Smooth muscle cell (in vitro differentiated cells): Measurements from ENCODE around the gene XCR1. TPM values are rescaled to one million over a fixed set of nuclear protein-coding genes. Genes with fewer than 3 reads are reported as not detected.

Experiments used
- DNase-seq: peaks from one replicate; lab custom pipeline; 2025; ENCODE audit not compliant: unreplicated experiment; lab: John Stamatoyannopoulos, UW
- H2AFZ ChIP-seq: fragments of 200-600 bp; sonication (generic); 2 replicates; pipeline ENCODE4 v1.6.0; 2016; ENCODE audit warnings: antibody characterized with exemption, low read depth, mild to moderate bottlenecking
- H3F3A ChIP-seq: fragments of 200-600 bp; sonication (generic); 2 replicates; pipeline ENCODE4 v1.6.0; 2017; ENCODE audit warnings: antibody characterized with exemption, low read depth
- H3K27ac ChIP-seq: fragments of 200-600 bp; sonication (generic); 2 replicates; pipeline ENCODE4 v1.5.1; 2016; ENCODE audit warnings: low read depth, mild to moderate bottlenecking
- H3K27me3 ChIP-seq: fragments of 200-600 bp; sonication (generic); 2 replicates; pipeline ENCODE4 v1.6.1; 2016; ENCODE audit warnings: low read depth, mild to moderate bottlenecking
- H3K36me3 ChIP-seq: fragments of 200-600 bp; sonication (generic); 2 replicates; pipeline ENCODE4 v1.5.1; 2016; ENCODE audit warnings: low read depth
- H3K4me1 ChIP-seq: fragments of 200-600 bp; sonication (generic); 2 replicates; pipeline ENCODE4 v1.5.1; 2016; ENCODE audit warnings: low read depth
- H3K4me2 ChIP-seq: fragments of 200-600 bp; sonication (generic); 2 replicates; pipeline ENCODE4 v1.6.0; 2016; ENCODE audit warnings: mild to moderate bottlenecking
- H3K4me3 ChIP-seq: fragments of 200-600 bp; sonication (generic); 2 replicates; pipeline ENCODE4 v1.5.1; 2016; ENCODE audit warnings: mild to moderate bottlenecking
- H3K79me2 ChIP-seq: fragments of 200-600 bp; sonication (generic); 2 replicates; pipeline ENCODE4 v1.6.0; 2016; ENCODE audit warnings: low read depth, mild to moderate bottlenecking
- H3K9ac ChIP-seq: fragments of 200-600 bp; sonication (generic); 2 replicates; pipeline ENCODE4 v1.6.0; 2016; ENCODE audit warnings: low read depth
- H3K9me3 ChIP-seq: fragments of 200-600 bp; sonication (generic); replicated peaks from 2 replicates; pipeline ENCODE4 v1.5.1; 2016; ENCODE audit warnings: low read depth
- H4K20me1 ChIP-seq: fragments of 200-600 bp; sonication (generic); 2 replicates; pipeline ENCODE4 v1.6.0; 2016; ENCODE audit warnings: low read depth
- CTCF ChIP-seq: fragments of 200-600 bp; sonication (generic); IDR thresholded peaks from 2 replicates; pipeline ENCODE4 v1.5.1; 2017; ENCODE audit warnings: borderline replicate concordance, mild to moderate bottlenecking, antibody characterized with exemption; ENCODE audit not compliant: insufficient read depth, poor library complexity, severe bottlenecking
- WGBS: methylation state at CpG from one replicate; pipeline ENCODE4 v1.1.7; 2016; ENCODE audit warnings: low lambda C conversion rate; 5-methylcytosine and 5-hydroxymethylcytosine counted together
- polyA plus RNA-seq: library from polyadenylated mRNA; unstranded; fragments of >200 nt; fragmentation: Nextera tagmentation; extraction: Ambion mirVana; gene quantifications from 2 replicates; pipeline ENCODE4 v1.2.1, GENCODE V29; 2016
- total RNA-seq: library from RNA; depleted of rRNA; stranded (reverse); fragments of >200 nt; gene quantifications from 2 replicates; pipeline ENCODE4 v1.2.3, GENCODE V29; 2014

Gene XCR1
- total and polyA plus RNA-seq, 2 experiments from 2014 or later = 0.76 TPM; not detected in 1

GRCh38 chr3:46022909-46023785, 4.1 kb downstream of the XCR1 start:
- no peaks in the 10 kb centered on the region for H4K20me1 ChIP-seq
- WGBS = 93% methylated on average over 34 of the region's 34 CpGs
- H3K4me1 ChIP-seq = no peaks in the 10 kb centered on the region
- no peak for DNase-seq
- no peak overlapping the region for H3K4me2 ChIP-seq
- H2AFZ ChIP-seq = peak overlapping the region; percentile 43
- H3K9ac ChIP-seq = no peak overlapping the region
- H3K27me3 ChIP-seq = no peaks in the 10 kb centered on the region
- no peaks in the 10 kb centered on the region for H3K9me3 ChIP-seq
- no peak overlapping the region for H3K4me3 ChIP-seq
- TF ChIP-seq CTCF = no peak
- no peaks in the 10 kb centered on the region for H3K36me3 ChIP-seq
- H3K79me2 ChIP-seq = no peaks in the 10 kb centered on the region
- no peak overlapping the region for H3K27ac ChIP-seq
- H3F3A ChIP-seq = no peaks in the 10 kb centered on the region

- TF ChIP-seq CTCF = no peak
- Histone ChIP-seq H2AFZ (no peak overlapping the region), H3K79me2 (no peaks in the 10 kb centered on the region), H3K9ac (no peak overlapping the region), H3K4me3 (no peak overlapping the region), H3F3A (no peaks in the 10 kb centered on the region), H3K4me1 (no peaks in the 10 kb centered on the region), H3K4me2 (no peak overlapping the region), H4K20me1 (no peaks in the 10 kb centered on the region), H3K27ac (no peak overlapping the region), H3K36me3 (no peaks in the 10 kb centered on the region), H3K27me3 (no peaks in the 10 kb centered on the region), H3K9me3 (no peaks in the 10 kb centered on the region)
- 95% methylated on average over 8 of the region's 8 CpGs for WGBS
- DNase-seq = no peak
These were observed 5.8 kb downstream of the XCR1 start for GRCh38 chr3:46021516-46021915.

GRCh38 chr3:46020766-46021510, 6.3 kb downstream of the XCR1 start:
- Histone ChIP-seq H4K20me1 (no peaks in the 10 kb centered on the region), H3F3A (no peaks in the 10 kb centered on the region), H3K4me2 (no peak overlapping the region), H3K9ac (no peak overlapping the region), H3K36me3 (no peaks in the 10 kb centered on the region), H3K27ac (no peak overlapping the region), H3K4me3 (no peak overlapping the region), H2AFZ (no peak overlapping the region), H3K79me2 (no peaks in the 10 kb centered on the region), H3K27me3 (no peaks in the 10 kb centered on the region), H3K4me1 (no peaks in the 10 kb centered on the region), H3K9me3 (no peaks in the 10 kb centered on the region)
- 97% methylated on average over 37 of the region's 37 CpGs for WGBS
- TF ChIP-seq CTCF = no peak
- DNase-seq = no peak
